Measurements from ENCODE around the gene ACSL6.

ACSL6 gene

GRCh38 chr5:132007399-132008162, 3.9 kb downstream of the ACSL6 start:
- 72 to 74% methylated on average over 2 of the region's 2 CpGs for WGBS, 2 experiments
- Histone ChIP-seq H3K9me3 (ENCODE audit: control insufficient read depth, low read length) (no peaks in the 10 kb centered on the region), H3K4me1 (ENCODE audit: control insufficient read depth, insufficient read depth, low read length) (peaks cover 18% of the 10 kb centered on the region), H3K27me3 (ENCODE audit: control insufficient read depth, insufficient read depth, low read length, poor library complexity, severe bottlenecking) (peaks cover 37% of the 10 kb centered on the region), H3K27ac (ENCODE audit: insufficient read depth, low read depth, low read length, poor library complexity, severe bottlenecking) (no peak overlapping the region), H3K36me3 (ENCODE audit: control insufficient read depth, insufficient read depth, low read length) (no peaks in the 10 kb centered on the region), H3K4me3 (ENCODE audit: insufficient read depth, low read depth, low read length) (no peak overlapping the region)

DNA sequence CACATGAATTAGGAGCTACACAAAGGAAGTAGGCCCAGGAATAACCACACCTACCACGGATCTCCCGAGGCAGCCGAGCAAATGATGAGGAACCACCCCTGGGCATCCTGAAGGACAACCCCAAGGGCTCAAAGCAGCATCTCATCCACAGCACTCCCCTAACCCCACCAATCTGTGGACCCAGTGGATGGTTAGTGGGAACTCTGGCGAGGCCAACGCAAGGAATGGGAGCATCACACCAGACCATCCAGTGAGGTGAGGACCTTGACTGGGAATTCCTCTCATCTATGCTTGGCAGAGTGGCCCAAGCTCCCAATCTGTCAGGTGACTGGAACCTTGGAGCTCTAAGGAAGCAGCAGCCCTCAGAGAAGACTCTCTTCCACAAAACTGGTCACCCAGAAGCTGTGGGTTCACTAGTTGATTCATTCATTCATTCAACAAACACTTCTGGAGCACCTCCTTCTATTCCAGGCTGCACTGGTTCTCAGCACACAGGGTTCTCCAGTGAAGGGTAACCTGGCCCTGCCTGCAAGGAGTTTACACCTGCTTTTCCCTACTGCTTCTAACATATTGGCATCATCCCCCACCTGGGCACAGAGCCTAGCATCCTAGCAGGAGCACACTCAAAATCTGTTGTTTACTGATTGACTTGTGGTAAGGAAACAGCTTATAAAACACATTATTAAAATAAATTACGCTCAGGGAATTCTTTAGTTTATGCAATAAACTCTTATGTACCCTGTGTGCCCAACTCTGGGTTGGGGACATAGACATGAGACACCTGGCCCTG, 4.9 kb downstream of the ACSL6 start:
- Histone ChIP-seq H3K27ac (ENCODE audit: insufficient read depth, low read depth, low read length, poor library complexity, severe bottlenecking) (no peak overlapping the region), H3K4me1 (ENCODE audit: control insufficient read depth, insufficient read depth, low read length) (peaks cover 28% of the 10 kb centered on the region)
- whole genome bisulfite sequencing, 2 experiments, result 81 to 87% methylated on average over 6 of the region's 6 CpGs

DNA sequence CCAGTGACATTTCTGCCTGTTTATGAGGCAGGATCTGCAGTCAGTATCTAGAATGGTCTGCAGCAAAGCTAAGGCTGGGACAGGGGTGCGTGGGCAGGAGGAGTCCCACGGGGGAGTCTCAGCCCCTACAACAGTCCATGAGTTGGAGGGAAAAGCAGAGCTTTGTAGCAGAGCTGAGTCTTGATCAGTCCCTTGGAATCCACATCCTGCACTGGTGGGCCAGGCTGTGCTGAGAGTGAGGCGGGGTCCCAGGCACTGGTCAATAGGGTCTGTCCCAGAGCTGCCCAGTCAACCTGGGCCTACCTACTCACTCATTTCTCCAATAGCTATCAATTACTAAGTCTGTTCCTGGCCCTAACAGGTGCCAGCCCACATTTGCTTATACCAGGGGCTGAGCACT, 5.9 kb downstream of the ACSL6 start:
- Histone ChIP-seq H3K27ac (ENCODE audit: insufficient read depth, low read depth, low read length, poor library complexity, severe bottlenecking) (no peak overlapping the region), H3K4me1 (ENCODE audit: control insufficient read depth, insufficient read depth, low read length) (peaks cover 29% of the 10 kb centered on the region), H3K27me3 (ENCODE audit: control insufficient read depth, insufficient read depth, low read length, poor library complexity, severe bottlenecking) (peaks cover 18% of the 10 kb centered on the region), H3K4me3 (ENCODE audit: insufficient read depth, low read depth, low read length) (no peak overlapping the region), H3K36me3 (ENCODE audit: control insufficient read depth, insufficient read depth, low read length) (no peaks in the 10 kb centered on the region), H3K9me3 (ENCODE audit: control insufficient read depth, low read length) (no peaks in the 10 kb centered on the region)
- WGBS, 2 experiments, result 89 to 97% methylated on average over 3 of the region's 3 CpGs

More for the DNA sequence above, 4.9 kb downstream of the ACSL6 start:
- Histone ChIP-seq H3K4me3 (ENCODE audit: insufficient read depth, low read depth, low read length) (no peak overlapping the region), H3K27me3 (ENCODE audit: control insufficient read depth, insufficient read depth, low read length, poor library complexity, severe bottlenecking) (peaks cover 27% of the 10 kb centered on the region), H3K36me3 (ENCODE audit: control insufficient read depth, insufficient read depth, low read length) (no peaks in the 10 kb centered on the region), H3K9me3 (ENCODE audit: control insufficient read depth, low read length) (no peaks in the 10 kb centered on the region)

GRCh38 chr5:132003982-132004381, 7.5 kb downstream of the ACSL6 start:
- WGBS, 2 experiments, result 87% methylated on average over 3 of the region's 3 CpGs
- Histone ChIP-seq H3K27me3 (ENCODE audit: control insufficient read depth, insufficient read depth, low read length, poor library complexity, severe bottlenecking) (peaks cover 2% of the 10 kb centered on the region), H3K4me1 (ENCODE audit: control insufficient read depth, insufficient read depth, low read length) (peaks cover 34% of the 10 kb centered on the region), H3K27ac (ENCODE audit: insufficient read depth, low read depth, low read length, poor library complexity, severe bottlenecking) (no peak overlapping the region), H3K9me3 (ENCODE audit: control insufficient read depth, low read length) (no peaks in the 10 kb centered on the region), H3K36me3 (ENCODE audit: control insufficient read depth, insufficient read depth, low read length) (no peaks in the 10 kb centered on the region), H3K4me3 (ENCODE audit: insufficient read depth, low read depth, low read length) (no peak overlapping the region)

- Histone ChIP-seq H3K9me3 (ENCODE audit: control insufficient read depth, low read length) (no peaks in the 10 kb centered on the region), H3K4me1 (ENCODE audit: control insufficient read depth, insufficient read depth, low read length) (peaks cover 36% of the 10 kb centered on the region), H3K27me3 (ENCODE audit: control insufficient read depth, insufficient read depth, low read length, poor library complexity, severe bottlenecking) (no peaks in the 10 kb centered on the region), H3K4me3 (ENCODE audit: insufficient read depth, low read depth, low read length) (no peak overlapping the region), H3K27ac (ENCODE audit: insufficient read depth, low read depth, low read length, poor library complexity, severe bottlenecking) (no peak overlapping the region), H3K36me3 (ENCODE audit: control insufficient read depth, insufficient read depth, low read length) (no peaks in the 10 kb centered on the region)
- 2 to 6% methylated on average over 12 of the region's 12 CpGs for WGBS, 2 experiments
Measured at GRCh38 chr5:132003170-132003744, 8.2 kb downstream of the ACSL6 start.

GRCh38 chr5:132002757-132003156, 8.7 kb downstream of the ACSL6 start:
- no peaks in the 10 kb centered on the region for H3K36me3 ChIP-seq (ENCODE audit: control insufficient read depth, insufficient read depth, low read length)
- 73 to 80% methylated on average over 2 of the region's 2 CpGs for WGBS, 2 experiments

GRCh38 chr5:132001647-132002561, 9.6 kb downstream of the ACSL6 start:
- Histone ChIP-seq H3K27ac (ENCODE audit: insufficient read depth, low read depth, low read length, poor library complexity, severe bottlenecking) (no peak overlapping the region), H3K4me1 (ENCODE audit: control insufficient read depth, insufficient read depth, low read length) (peaks cover 36% of the 10 kb centered on the region), H3K4me3 (ENCODE audit: insufficient read depth, low read depth, low read length) (no peak overlapping the region), H3K27me3 (ENCODE audit: control insufficient read depth, insufficient read depth, low read length, poor library complexity, severe bottlenecking) (no peaks in the 10 kb centered on the region), H3K9me3 (ENCODE audit: control insufficient read depth, low read length) (no peaks in the 10 kb centered on the region), H3K36me3 (ENCODE audit: control insufficient read depth, insufficient read depth, low read length) (no peaks in the 10 kb centered on the region)
- WGBS, 2 experiments, result 57 to 59% methylated on average over 11 of the region's 11 CpGs

More at GRCh38 chr5:132002757-132003156, 8.7 kb downstream of the ACSL6 start:
- H3K27me3 ChIP-seq (ENCODE audit: control insufficient read depth, insufficient read depth, low read length, poor library complexity, severe bottlenecking), result no peaks in the 10 kb centered on the region
- no peaks in the 10 kb centered on the region for H3K9me3 ChIP-seq (ENCODE audit: control insufficient read depth, low read length)
- H3K4me1 ChIP-seq (ENCODE audit: control insufficient read depth, insufficient read depth, low read length), result peaks cover 36% of the 10 kb centered on the region
- no peak overlapping the region for H3K27ac ChIP-seq (ENCODE audit: insufficient read depth, low read depth, low read length, poor library complexity, severe bottlenecking)
- H3K4me3 ChIP-seq (ENCODE audit: insufficient read depth, low read depth, low read length), result no peak overlapping the region

GRCh38 chr5:132000677-132001453, 10.6 kb downstream of the ACSL6 start:
- H3K27ac ChIP-seq (ENCODE audit: insufficient read depth, low read depth, low read length, poor library complexity, severe bottlenecking), result no peak overlapping the region
- H3K27me3 ChIP-seq (ENCODE audit: control insufficient read depth, insufficient read depth, low read length, poor library complexity, severe bottlenecking), result no peaks in the 10 kb centered on the region
- H3K4me3 ChIP-seq (ENCODE audit: insufficient read depth, low read depth, low read length), result no peak overlapping the region
- H3K36me3 ChIP-seq (ENCODE audit: control insufficient read depth, insufficient read depth, low read length), result no peaks in the 10 kb centered on the region
- no peaks in the 10 kb centered on the region for H3K9me3 ChIP-seq (ENCODE audit: control insufficient read depth, low read length)
- whole genome bisulfite sequencing, 2 experiments, result 89 to 92% methylated on average over 7 of the region's 7 CpGs
- peaks cover 36% of the 10 kb centered on the region for H3K4me1 ChIP-seq (ENCODE audit: control insufficient read depth, insufficient read depth, low read length)

DNA sequence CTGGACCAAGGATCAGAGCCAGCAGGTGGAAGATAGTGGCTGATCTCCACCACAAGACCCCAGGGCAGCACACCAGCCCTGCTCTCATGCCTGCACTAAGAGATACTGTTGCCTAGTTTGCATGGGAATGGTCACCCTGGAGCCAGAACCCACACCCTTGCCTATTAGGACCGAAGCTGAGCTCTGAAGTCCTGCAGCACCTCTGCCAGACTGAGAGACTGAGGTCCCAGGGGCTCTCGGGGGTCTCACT, 11.3 kb downstream of the ACSL6 start:
- H3K4me3 ChIP-seq (ENCODE audit: insufficient read depth, low read depth, low read length), result no peak overlapping the region
- no peaks in the 10 kb centered on the region for H3K36me3 ChIP-seq (ENCODE audit: control insufficient read depth, insufficient read depth, low read length)
- WGBS, 2 experiments, result 65 to 66% methylated on average over 2 of the region's 2 CpGs
- no peaks in the 10 kb centered on the region for H3K9me3 ChIP-seq (ENCODE audit: control insufficient read depth, low read length)
- no peak overlapping the region for H3K27ac ChIP-seq (ENCODE audit: insufficient read depth, low read depth, low read length, poor library complexity, severe bottlenecking)
- peaks cover 36% of the 10 kb centered on the region for H3K4me1 ChIP-seq (ENCODE audit: control insufficient read depth, insufficient read depth, low read length)
- no peaks in the 10 kb centered on the region for H3K27me3 ChIP-seq (ENCODE audit: control insufficient read depth, insufficient read depth, low read length, poor library complexity, severe bottlenecking)
